Skeletal muscle satellite cell (primary cell): ENCODE measurements around the gene SYK.
"Not testable (repeated sequence)": the region's sequence is repeated elsewhere in the genome, so short reads cannot be mapped to it uniquely, and the experiment has no call there.

Source experiments
- H3K27me3 ChIP-seq: 2 replicates; pipeline ENCODE4 v1.7.0; 2013; ENCODE audit warnings: low read length; ENCODE audit not compliant: control insufficient read depth, insufficient read depth
- H3K36me3 ChIP-seq: 2 replicates; pipeline ENCODE4 v1.7.0; 2013; ENCODE audit warnings: mild to moderate bottlenecking, control low read depth, low read length; ENCODE audit not compliant: insufficient read depth
- H3K4me1 ChIP-seq: 2 replicates; pipeline ENCODE4 v1.7.0; 2013; ENCODE audit warnings: low read length; ENCODE audit not compliant: control insufficient read depth, insufficient read depth
- H3K4me2 ChIP-seq: 2 replicates; pipeline ENCODE4 v1.7.0; 2013; ENCODE audit warnings: mild to moderate bottlenecking, low read length
- H3K4me3 ChIP-seq: 2 replicates; pipeline ENCODE4 v1.7.0; 2013; ENCODE audit warnings: low read length
- H3K9ac ChIP-seq: 2 replicates; pipeline ENCODE4 v1.7.0; 2013; ENCODE audit warnings: mild to moderate bottlenecking, low read depth, low read length, moderate library complexity
- H3K9me3 ChIP-seq: replicated peaks from 2 replicates; pipeline ENCODE4 v1.7.0; 2013; ENCODE audit warnings: mild to moderate bottlenecking, control low read depth, low read length

Gene SYK

GRCh38 chr9:90813523-90813922, 11.9 kb downstream of the SYK start:
- Histone ChIP-seq H3K9me3 (no peaks in the 10 kb centered on the region), H3K4me3 (no peak overlapping the region), H3K36me3 (no peaks in the 10 kb centered on the region), H3K4me1 (no peaks in the 10 kb centered on the region), H3K4me2 (no peak overlapping the region), H3K27me3 (no peaks in the 10 kb centered on the region), H3K9ac (no peak overlapping the region)

- no peaks in the 10 kb centered on the region for H3K9me3 ChIP-seq
Observed at GRCh38 chr9:90814355-90814754, 12.7 kb downstream of the SYK start.

GRCh38 chr9:90815183-90815943, 13.7 kb downstream of the SYK start:
- H3K4me2 ChIP-seq, result no peak overlapping the region
- no peaks in the 10 kb centered on the region for H3K36me3 ChIP-seq
- H3K9me3 ChIP-seq, result no peaks in the 10 kb centered on the region
- H3K4me3 ChIP-seq, result no peak overlapping the region
- H3K27me3 ChIP-seq, result no peaks in the 10 kb centered on the region
- no peak overlapping the region for H3K9ac ChIP-seq
- no peaks in the 10 kb centered on the region for H3K4me1 ChIP-seq

More at GRCh38 chr9:90814355-90814754, 12.7 kb downstream of the SYK start:
- H3K4me3 ChIP-seq, result no peak overlapping the region
- H3K9ac ChIP-seq, result no peak overlapping the region
- H3K36me3 ChIP-seq, result no peaks in the 10 kb centered on the region
- H3K27me3 ChIP-seq, result no peaks in the 10 kb centered on the region
- no peak overlapping the region for H3K4me2 ChIP-seq
- no peaks in the 10 kb centered on the region for H3K4me1 ChIP-seq

- Histone ChIP-seq H3K36me3 (no peaks in the 10 kb centered on the region), H3K4me1 (no peaks in the 10 kb centered on the region), H3K9me3 (no peaks in the 10 kb centered on the region), H3K9ac (no peak overlapping the region), H3K4me3 (no peak overlapping the region), H3K4me2 (no peak overlapping the region), H3K27me3 (no peaks in the 10 kb centered on the region)
Observed at GRCh38 chr9:90815944-90816357, 14.3 kb downstream of the SYK start.

- no peaks in the 10 kb centered on the region for H3K9me3 ChIP-seq
- no peak overlapping the region for H3K9ac ChIP-seq
- H3K4me3 ChIP-seq, result no peak overlapping the region
- H3K36me3 ChIP-seq, result no peaks in the 10 kb centered on the region
- H3K4me2 ChIP-seq, result no peak overlapping the region
- H3K4me1 ChIP-seq, result no peaks in the 10 kb centered on the region
- H3K27me3 ChIP-seq, result no peaks in the 10 kb centered on the region
Observed at GRCh38 chr9:90816690-90817089, 15.1 kb downstream of the SYK start.

- Histone ChIP-seq H3K27me3 (no peaks in the 10 kb centered on the region), H3K4me3 (no peak overlapping the region), H3K36me3 (no peaks in the 10 kb centered on the region), H3K9me3 (no peaks in the 10 kb centered on the region), H3K9ac (no peak overlapping the region), H3K4me2 (no peak overlapping the region), H3K4me1 (no peaks in the 10 kb centered on the region)
Observed at GRCh38 chr9:90818279-90818678, 16.7 kb downstream of the SYK start.

GRCh38 chr9:90820406-90820805, 18.8 kb downstream of the SYK start:
- H3K9me3 ChIP-seq, H3K4me2 ChIP-seq, H3K4me3 ChIP-seq, H3K9ac ChIP-seq, H3K4me1 ChIP-seq, H3K36me3 ChIP-seq, H3K27me3 ChIP-seq: not testable (repeated sequence)

GRCh38 chr9:90821236-90821635, 19.6 kb downstream of the SYK start:
- not testable (repeated sequence) for H3K36me3 ChIP-seq, H3K4me3 ChIP-seq, H3K27me3 ChIP-seq, H3K9me3 ChIP-seq, H3K4me1 ChIP-seq, H3K9ac ChIP-seq, H3K4me2 ChIP-seq

- Histone ChIP-seq H3K9me3 (no peaks in the 10 kb centered on the region), H3K4me3 (no peak overlapping the region), H3K9ac (no peak overlapping the region), H3K4me2 (no peak overlapping the region), H3K36me3 (no peaks in the 10 kb centered on the region), H3K27me3 (no peaks in the 10 kb centered on the region), H3K4me1 (no peaks in the 10 kb centered on the region)
Observed at GRCh38 chr9:90821697-90822096, 20.1 kb downstream of the SYK start.

- no peak overlapping the region for H3K9ac ChIP-seq
- H3K4me1 ChIP-seq, result no peaks in the 10 kb centered on the region
- H3K9me3 ChIP-seq, result no peaks in the 10 kb centered on the region
- H3K27me3 ChIP-seq, result no peaks in the 10 kb centered on the region
- H3K4me3 ChIP-seq, result no peak overlapping the region
- H3K4me2 ChIP-seq, result no peak overlapping the region
- H3K36me3 ChIP-seq, result no peaks in the 10 kb centered on the region
Observed at GRCh38 chr9:90822866-90823265, 21.2 kb downstream of the SYK start.

GRCh38 chr9:90825586-90825985, 24.0 kb downstream of the SYK start:
- H3K4me1 ChIP-seq, result no peaks in the 10 kb centered on the region
- no peaks in the 10 kb centered on the region for H3K9me3 ChIP-seq
- H3K9ac ChIP-seq, result no peak overlapping the region
- no peak overlapping the region for H3K4me3 ChIP-seq
- H3K36me3 ChIP-seq, result no peaks in the 10 kb centered on the region
- no peaks in the 10 kb centered on the region for H3K27me3 ChIP-seq
- H3K4me2 ChIP-seq, result no peak overlapping the region

GRCh38 chr9:90826326-90827020, 24.9 kb downstream of the SYK start:
- no peak overlapping the region for H3K9ac ChIP-seq
- no peaks in the 10 kb centered on the region for H3K36me3 ChIP-seq
- no peaks in the 10 kb centered on the region for H3K27me3 ChIP-seq
- no peaks in the 10 kb centered on the region for H3K9me3 ChIP-seq
- H3K4me2 ChIP-seq, result no peak overlapping the region
- H3K4me1 ChIP-seq, result no peaks in the 10 kb centered on the region
- no peak overlapping the region for H3K4me3 ChIP-seq
